M059J (cell line): ENCODE data around the gene EPDR1. TPM values are rescaled to one million over a fixed set of nuclear protein-coding genes. Genes with fewer than 3 reads are reported as not detected.

ENCODE experiments used
- DNase-seq: peaks from one replicate; pipeline ENCODE4 v3.0.0-alpha.2; 2012; ENCODE audit warnings: low read depth
- total RNA-seq: library from RNA; depleted of rRNA; stranded (reverse); fragments of >200 nt; shearing (Covaris generic); gene quantifications from 2 replicates; pipeline ENCODE4 v1.2.3, GENCODE V29; 2014; rRNA removed

EPDR1 gene
- total RNA-seq, 1 experiment from 2014 or later = 66.3 TPM

GRCh38 chr7:37977243-37977642 lies 56.8 kb downstream of the EPDR1 start:
- peak; percentile 46 for DNase-seq

GRCh38 chr7:37981664-37982063 lies 61.2 kb downstream of the EPDR1 start:
- no peak for DNase-seq

GRCh38 chr7:37982423-37982822 lies 62.0 kb downstream of the EPDR1 start:
- no peak for DNase-seq

GRCh38 chr7:37984750-37985390 lies 64.4 kb downstream of the EPDR1 start:
- DNase-seq = no peak

- no peak for DNase-seq
These were observed 66.5 kb downstream of the EPDR1 start for GRCh38 chr7:37986908-37987330.

GRCh38 chr7:37987732-37988131 lies 67.3 kb downstream of the EPDR1 start:
- DNase-seq = no peak

- DNase-seq = no peak
These were observed 68.5 kb downstream of the EPDR1 start for GRCh38 chr7:37988721-37989650.

GRCh38 chr7:37990337-37990736 lies 69.9 kb downstream of the EPDR1 start:
- no peak for DNase-seq

- DNase-seq = no peak
These were observed 72.6 kb downstream of the EPDR1 start for GRCh38 chr7:37993060-37993501.

GRCh38 chr7:37999673-38000072 lies 79.2 kb downstream of the EPDR1 start:
- DNase-seq = peak; percentile 25

GRCh38 chr7:38000272-38000671 lies 79.8 kb downstream of the EPDR1 start:
- DNase-seq = peak; percentile 38

Other genes starting within 250 kb of the EPDR1 start
- gene GPR141, start 236.9 kb upstream of the EPDR1 start, total RNA-seq = not detected in 2 replicates
- gene NME8, start 72.0 kb upstream of the EPDR1 start, total RNA-seq = not detected in 2 replicates
- 0.27 and 0.86 TPM in 2 replicates for gene SFRP4, start 3.8 kb upstream of the EPDR1 start, total RNA-seq